Left forelimb (tissue), 1 donor: ENCODE data around the gene GOLGA8J.
"Not testable (repeated sequence)": the region's sequence is repeated elsewhere in the genome, so short reads cannot be mapped to it uniquely, and the experiment has no call there.

Experiments used
- DNase-seq: peaks from one replicate; pipeline ENCODE4 v3.0.0-alpha.2; 2018; ENCODE audit warnings: low spot score

GOLGA8J gene

GRCh38 chr15:30082655-30083054, at the start of gene GOLGA8J:
TSS of gene GOLGA8J (plus strand) at chr15:30082955. CDS start at chr15:30083053, 98 bp downstream.
- DNase-seq: not testable (repeated sequence)

GRCh38 chr15:30033211-30033610, 49.5 kb upstream of the GOLGA8J start:
- no peak for DNase-seq

- DNase-seq: no peak
These were observed 49.0 kb upstream of the GOLGA8J start for GRCh38 chr15:30033763-30034162.

GRCh38 chr15:30036036-30036703, 46.6 kb upstream of the GOLGA8J start:
- DNase-seq: no peak

GRCh38 chr15:30038667-30039523, 43.9 kb upstream of the GOLGA8J start:
- DNase-seq: no peak

GRCh38 chr15:30041868-30042267, 40.9 kb upstream of the GOLGA8J start:
- DNase-seq: no peak

GRCh38 chr15:30042556-30042955, 40.2 kb upstream of the GOLGA8J start:
- no peak for DNase-seq

- DNase-seq: no peak
These were observed 39.5 kb upstream of the GOLGA8J start for GRCh38 chr15:30043211-30043655.

- no peak for DNase-seq
These were observed 38.4 kb upstream of the GOLGA8J start for GRCh38 chr15:30044377-30044776.

GRCh38 chr15:30044826-30045225, 37.9 kb upstream of the GOLGA8J start:
- DNase-seq: not testable (repeated sequence)

- DNase-seq: not testable (repeated sequence)
These were observed 37.3 kb upstream of the GOLGA8J start for GRCh38 chr15:30045248-30046041.

- no peak for DNase-seq
These were observed 36.3 kb upstream of the GOLGA8J start for GRCh38 chr15:30046430-30046829.

GRCh38 chr15:30055604-30056003, 27.2 kb upstream of the GOLGA8J start:
- no peak for DNase-seq

- no peak for DNase-seq
These were observed 26.6 kb upstream of the GOLGA8J start for GRCh38 chr15:30056166-30056565.

GRCh38 chr15:30059771-30060170, 23.0 kb upstream of the GOLGA8J start:
- no peak for DNase-seq

GRCh38 chr15:30062881-30063280, 19.9 kb upstream of the GOLGA8J start:
- no peak for DNase-seq

GRCh38 chr15:30063835-30064546, 18.8 kb upstream of the GOLGA8J start:
- DNase-seq: no peak

GRCh38 chr15:30065025-30065801, 17.5 kb upstream of the GOLGA8J start:
- no peak for DNase-seq

- no peak for DNase-seq
These were observed 14.4 kb upstream of the GOLGA8J start for GRCh38 chr15:30068326-30068725.

GRCh38 chr15:30072630-30073029, 10.1 kb upstream of the GOLGA8J start:
- DNase-seq: no peak

- DNase-seq: no peak
These were observed 8.8 kb upstream of the GOLGA8J start for GRCh38 chr15:30073915-30074314.
